ENCODE measurements around the gene RABGAP1L.

- TF ChIP-seq CTCF (IDR thresholded peaks at IDR 0.05) (no peak), POLR2A (IDR thresholded peaks at IDR 0.05) (no peak)
These were observed 881.1 kb downstream of the RABGAP1L start for GRCh38 chr1:175040324-175040879.

All from Peyer's patch (tissue), 4 donors.